A549 (cell line): ENCODE results near the gene HARBI1. TPM values are rescaled to one million over a fixed set of nuclear protein-coding genes. Genes with fewer than 3 reads are reported as not detected.

Experiments used
- ATAC-seq, 2 experiments: fragments of 200-7000 bp in 1 of 2; fragments of >200 bp in 1 of 2; cut with Nextera tagmentation in 1 of 2; cut with Tn5 transposase in 1 of 2; 3 replicates each; pipeline versions ENCODE4 v1.8.0 to v1.9.1; 2018 to 2020; ENCODE audit warnings: mild to moderate bottlenecking in 1 of 2, moderate library complexity in 1 of 2
- CTCF ChIA-PET: fragments of 300-600 bp; sonication (Branson Sonifier 250); formaldehyde crosslinking; extraction: SDS; loops from one replicate; lab custom pipeline; 2021; ENCODE audit warnings: antibody characterized with exemption, inconsistent platforms; lab: Yijun Ruan, JAX
- POLR2A ChIA-PET: fragments of 350-600 bp; formaldehyde crosslinking; extraction: SDS; loops from one replicate; lab custom pipeline; 2021; ENCODE audit warnings: antibody characterized with exemption, inconsistent platforms; lab: Yijun Ruan, JAX
- DNase-seq, 2 experiments: peaks; one replicate each; pipeline versions ENCODE4 v3.0.0 to v3.0.0-alpha.2; 2011 to 2016; ENCODE audit warnings: low read depth in 1 of 2, low spot score in 1 of 2
- FAIRE-seq: peaks from 2 replicates; lab custom pipeline; 2011; peaks lifted over from hg19 to GRCh38; lab: Jason Lieb, UNC
- H3K27ac ChIP-seq, 2 experiments: fragments of >200 bp; sonication (Bioruptor Twin); formaldehyde crosslinking; 3 replicates each; pipeline ENCODE4 v1.5.1; 2016 to 2017
- H3K4me1 ChIP-seq: fragments of >200 bp; sonication (Bioruptor Twin); formaldehyde crosslinking; 3 replicates; pipeline ENCODE4 v1.6.1; 2016
- H3K4me2 ChIP-seq: fragments of >200 bp; sonication (Bioruptor Twin); formaldehyde crosslinking; 3 replicates; pipeline ENCODE4 v1.6.1; 2016
- H3K4me3 ChIP-seq: fragments of >200 bp; sonication (Bioruptor Twin); formaldehyde crosslinking; 3 replicates; pipeline ENCODE4 v1.5.1; 2016
- H3K9me3 ChIP-seq: fragments of >200 bp; sonication (Bioruptor Twin); formaldehyde crosslinking; 3 replicates; pipeline ENCODE4 v1.6.1; 2016
- EHF ChIP-seq: fragments of 250-450 bp; sonication (Bioruptor Pico); IDR thresholded peaks from 2 replicates; pipeline ENCODE4 v1.5.0; 2020; ENCODE audit warnings: mild to moderate bottlenecking
- EHMT2 ChIP-seq: fragments of 200-600 bp; sonication (generic); IDR thresholded peaks from 2 replicates; pipeline ENCODE4 v1.6.1; 2016; ENCODE audit warnings: antibody characterized with exemption, low read depth, mild to moderate bottlenecking, moderate library complexity
- FOSB ChIP-seq: fragments of 250-450 bp; sonication (Bioruptor Pico); IDR thresholded peaks from 2 replicates; pipeline ENCODE4 v1.5.0; 2020; ENCODE audit warnings: mild to moderate bottlenecking, moderate library complexity
- FOSL2 ChIP-seq, 2 experiments: fragments of 450-650 bp in 1 of 2; fragments of >200 bp in 1 of 2; sonication (Bioruptor Twin) in 1 of 2; formaldehyde crosslinking; IDR thresholded peaks; 2 replicates each; pipeline versions ENCODE4 v1.5.0 to v1.6.1; 2016 to 2020; ENCODE audit warnings: mild to moderate bottlenecking in 1 of 2, moderate library complexity in 1 of 2
- FOXS1 ChIP-seq: fragments of 250-450 bp; sonication (Bioruptor Pico); IDR thresholded peaks from 2 replicates; pipeline ENCODE4 v1.5.0; 2020; ENCODE audit warnings: mild to moderate bottlenecking, moderate library complexity
- HOXA7 ChIP-seq: fragments of 250-450 bp; sonication (Bioruptor Pico); IDR thresholded peaks from 2 replicates; pipeline ENCODE4 v1.5.0; 2020; ENCODE audit warnings: mild to moderate bottlenecking, moderate library complexity
- HOXB13 ChIP-seq: fragments of 250-450 bp; sonication (Bioruptor Pico); IDR thresholded peaks from 2 replicates; pipeline ENCODE4 v1.5.0; 2020; ENCODE audit warnings: low read depth, mild to moderate bottlenecking, moderate library complexity
- HOXB5 ChIP-seq: fragments of 250-450 bp; sonication (Bioruptor Pico); IDR thresholded peaks from 2 replicates; pipeline ENCODE4 v1.5.0; 2020; ENCODE audit warnings: mild to moderate bottlenecking, moderate library complexity
- JUN ChIP-seq, 2 experiments: fragments of >200 bp; sonication (Bioruptor Twin); formaldehyde crosslinking; IDR thresholded peaks; 2 replicates in 1 of 2; 3 replicates in 1 of 2; pipeline ENCODE4 v1.6.1; 2016 to 2017
- JUNB ChIP-seq: fragments of >200 bp; sonication (Bioruptor Twin); formaldehyde crosslinking; IDR thresholded peaks from 2 replicates; pipeline ENCODE4 v1.6.1; 2016
- KDM1A ChIP-seq: fragments of 200-600 bp; sonication (generic); IDR thresholded peaks from 2 replicates; pipeline ENCODE4 v1.6.1; 2016; ENCODE audit warnings: low read depth, mild to moderate bottlenecking
- KDM5A ChIP-seq: fragments of 200-600 bp; sonication (generic); IDR thresholded peaks from 2 replicates; pipeline ENCODE4 v1.6.1; 2016; ENCODE audit warnings: antibody characterized with exemption, mild to moderate bottlenecking
- MAZ ChIP-seq: fragments of 150-350 bp; IDR thresholded peaks from 2 replicates; pipeline ENCODE4 v1.6.1; 2014; ENCODE audit warnings: antibody characterized with exemption, low read depth, low read length, borderline replicate concordance
- MYC ChIP-seq: IDR thresholded peaks from 2 replicates; pipeline ENCODE4 v1.6.1; 2012; ENCODE audit warnings: mild to moderate bottlenecking, inconsistent platforms, low read length, improper control_type of control experiment, borderline replicate concordance
- NFE2L2 ChIP-seq: fragments of 150-350 bp; conservative IDR thresholded peaks from 2 replicates; pipeline ENCODE4 v1.6.1; 2014; ENCODE audit warnings: low read length
- RARB ChIP-seq: fragments of 250-450 bp; sonication (Bioruptor Pico); IDR thresholded peaks from 2 replicates; pipeline ENCODE4 v1.8.0; 2021; ENCODE audit warnings: mild to moderate bottlenecking, moderate library complexity
- RCOR1 ChIP-seq: fragments of 150-350 bp; IDR thresholded peaks from 2 replicates; pipeline ENCODE4 v1.6.1; 2014; ENCODE audit warnings: antibody characterized with exemption, low read length, low read depth
- RFX5 ChIP-seq: fragments of 450-650 bp; IDR thresholded peaks from 2 replicates; pipeline ENCODE4 v1.7.1; 2014; ENCODE audit warnings: antibody characterized with exemption, mild to moderate bottlenecking, moderate library complexity
- ZC3H11A ChIP-seq: fragments of 450-650 bp; IDR thresholded peaks from 2 replicates; pipeline ENCODE4 v1.6.1; 2014; ENCODE audit warnings: antibody characterized with exemption, mild to moderate bottlenecking
- WGBS: methylation state at CpG from one replicate; pipeline ENCODE4 v1.1.6; 2017; ENCODE audit errors: missing lambda C conversion rate; 5-methylcytosine and 5-hydroxymethylcytosine counted together
- polyA plus RNA-seq, 4 experiments: library from polyadenylated mRNA; depleted of rRNA in 3 of 4; stranded (reverse); fragments of >200 nt; fragmentation: RNase III in 1 of 4; extraction: RNeasy Plus Mini Kit Qiagen cat#74134 plus additional on column Dnase treatment in 1 of 4; gene quantifications; 2 replicates in 3 of 4; 3 replicates in 1 of 4; pipeline ENCODE4 v1.2.3, GENCODE V29; 2011 to 2017
- TF ChIP-seq, protein P1 (sequence below): fragments of 250-450 bp; sonication (Bioruptor Pico); IDR thresholded peaks from 2 replicates; pipeline ENCODE4 v1.5.0; 2021; ENCODE audit warnings: mild to moderate bottlenecking, moderate library complexity, borderline replicate concordance
- TF ChIP-seq, protein P2 (sequence below): IDR thresholded peaks from 2 replicates; pipeline ENCODE4 v1.6.1; 2012
- TF ChIP-seq, protein P3 (sequence below): fragments of 450-650 bp; IDR thresholded peaks from 2 replicates; pipeline ENCODE4 v1.6.1; 2014; ENCODE audit warnings: antibody characterized with exemption

Gene HARBI1
- polyA plus RNA-seq, 2 of the 4 experiments (the other 2 are of a cell fraction), result 5.6 to 5.7 TPM

DNA sequence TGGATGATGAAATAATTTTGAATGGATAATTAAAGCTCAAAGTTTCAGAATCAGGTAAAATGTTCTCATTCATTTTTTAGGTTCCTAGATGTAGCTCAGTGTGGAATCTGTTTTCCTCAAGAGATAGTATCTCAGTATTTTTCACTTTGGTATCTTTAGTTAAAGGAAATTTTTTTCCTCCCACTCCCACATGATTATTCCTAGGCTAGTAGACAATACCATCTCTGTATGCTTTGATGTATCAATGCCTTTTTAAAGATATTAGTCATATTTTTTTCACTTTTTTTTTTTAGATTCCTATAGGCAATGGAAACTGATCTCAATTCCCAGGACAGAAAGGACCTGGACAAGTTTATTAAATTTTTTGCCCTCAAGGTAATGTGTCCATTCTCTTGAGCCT is 27.0 kb upstream of the HARBI1 start (continued):
- TF ChIP-seq EHF, result no peak
- TF ChIP-seq RARB (CRISPR knock-in tag), result no peak
- no peak for TF ChIP-seq FOXS1
- no peak for TF ChIP-seq KDM5A

DNA sequence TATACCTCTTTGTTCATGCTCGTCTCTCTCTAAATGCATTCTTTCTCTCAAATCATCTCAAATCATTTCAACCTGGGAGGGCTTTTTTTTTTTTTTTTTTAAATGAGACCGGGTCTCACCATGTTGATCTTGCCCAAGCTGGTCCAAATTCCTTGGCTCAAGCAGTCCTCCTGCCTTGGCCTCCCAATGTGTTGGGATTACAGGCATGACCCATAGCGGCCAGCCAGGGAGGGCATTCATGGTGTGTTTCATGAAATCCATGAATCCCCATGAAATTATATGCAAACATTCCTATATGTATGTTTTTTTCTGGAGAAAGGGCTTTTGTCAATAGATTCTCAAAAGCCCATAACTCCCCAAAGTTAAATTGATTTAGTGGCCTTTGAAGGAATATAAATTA is 26.5 kb upstream of the HARBI1 start:
- POLR2A ChIA-PET, result interaction anchor here (1.1 kb wide), 1 partner anchor 9 kb away, joined by 4 read pairs; no protein-coding TSS in a partner anchor

DNA sequence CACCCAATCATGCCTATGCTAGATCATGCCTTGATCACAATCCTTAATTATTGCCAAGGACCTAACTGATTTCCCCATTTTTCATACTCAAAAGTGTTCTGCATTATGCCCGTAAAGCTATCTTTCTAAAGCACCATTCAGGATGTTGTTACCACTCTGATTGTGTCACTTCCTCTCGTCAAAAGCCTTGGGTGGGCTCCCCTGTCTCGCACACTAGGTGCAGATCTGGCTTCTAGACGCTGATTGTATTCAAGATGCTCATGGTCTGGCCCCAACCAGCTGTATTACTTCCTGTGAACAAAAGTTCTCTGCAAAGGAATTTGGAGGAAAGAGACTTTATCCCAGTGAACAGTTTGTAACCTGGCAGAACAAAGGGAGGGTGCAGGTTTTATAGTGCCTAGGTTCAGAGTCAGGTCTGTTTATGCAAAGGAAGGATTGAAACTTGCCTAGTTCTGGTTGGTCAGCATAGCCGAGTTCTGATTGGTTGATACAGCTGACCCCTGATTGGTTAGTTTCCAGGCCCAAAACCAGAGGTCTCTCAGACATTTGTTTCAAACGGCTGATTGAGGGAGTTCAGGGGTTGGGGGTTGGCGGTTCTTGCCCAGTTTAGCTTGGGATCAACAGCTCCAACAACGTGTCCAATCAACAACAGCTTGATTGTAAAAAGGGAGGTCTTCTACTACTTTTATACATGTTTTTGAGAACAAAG is 25.8 kb upstream of the HARBI1 start:
- Histone ChIP-seq H3K4me1 (0 out of 3 replicates have a peak, but pooled peaks cover 4% of the 10 kb centered on the region), H3K4me2 (no peak overlapping the region), H3K9me3 (no peaks in the 10 kb centered on the region), H3K27ac (no peak overlapping the region), H3K4me3 (no peak overlapping the region)
- DNase-seq, result no peak
- ATAC-seq, result no peak
- 90% methylated on average over 8 of the region's 8 CpGs for WGBS
- ChIA-PET CTCF (interaction anchor here (0.6 to 1.2 kb wide), 9 partner anchors 10 to 1086 kb away, joined by 3 to 5 read pairs (median 3); partner anchors contain the start of genes AMBRA1, ATG13 and HARBI1), POLR2A (no interaction called here)
- TF ChIP-seq HOXA7 (CRISPR knock-in tag), result no peak
- no peak for TF ChIP-seq MYC
- TF ChIP-seq NFE2L2, result no peak
- TF ChIP-seq EHMT2, result no peak
- TF ChIP-seq JUN (IDR thresholded peaks at IDR 0.05), result no peak
- TF ChIP-seq MAZ, result no peak
- no peak for TF ChIP-seq HOXB5
- no peak for TF ChIP-seq RCOR1
- no peak for TF ChIP-seq FOSB
- TF ChIP-seq, protein P1, sequence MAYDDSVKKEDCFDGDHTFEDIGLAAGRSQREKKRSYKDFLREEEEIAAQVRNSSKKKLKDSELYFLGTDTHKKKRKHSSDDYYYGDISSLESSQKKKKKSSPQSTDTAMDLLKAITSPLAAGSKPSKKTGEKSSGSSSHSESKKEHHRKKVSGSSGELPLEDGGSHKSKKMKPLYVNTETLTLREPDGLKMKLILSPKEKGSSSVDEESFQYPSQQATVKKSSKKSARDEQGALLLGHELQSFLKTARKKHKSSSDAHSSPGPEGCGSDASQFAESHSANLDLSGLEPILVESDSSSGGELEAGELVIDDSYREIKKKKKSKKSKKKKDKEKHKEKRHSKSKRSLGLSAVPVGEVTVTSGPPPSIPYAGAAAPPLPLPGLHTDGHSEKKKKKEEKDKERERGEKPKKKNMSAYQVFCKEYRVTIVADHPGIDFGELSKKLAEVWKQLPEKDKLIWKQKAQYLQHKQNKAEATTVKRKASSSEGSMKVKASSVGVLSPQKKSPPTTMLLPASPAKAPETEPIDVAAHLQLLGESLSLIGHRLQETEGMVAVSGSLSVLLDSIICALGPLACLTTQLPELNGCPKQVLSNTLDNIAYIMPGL (CRISPR knock-in tag), result no peak
- no peak for TF ChIP-seq KDM1A
- no peak for TF ChIP-seq JUNB
- TF ChIP-seq FOSL2 (IDR thresholded peaks at IDR 0.05), result no peak
- TF ChIP-seq FOSL2 (CRISPR knock-in tag; IDR thresholded peaks at IDR 0.05), result no peak
- TF ChIP-seq KDM5A, result no peak
- no peak for FAIRE-seq

More for the DNA sequence above, 26.5 kb upstream of the HARBI1 start:
- Histone ChIP-seq H3K9me3 (no peaks in the 10 kb centered on the region), H3K27ac (no peak overlapping the region), H3K4me3 (no peak overlapping the region), H3K4me2 (no peak overlapping the region), H3K4me1 (0 out of 3 replicates have a peak, but pooled peaks cover 4% of the 10 kb centered on the region)
- no peak for TF ChIP-seq JUNB
- TF ChIP-seq, protein P2, sequence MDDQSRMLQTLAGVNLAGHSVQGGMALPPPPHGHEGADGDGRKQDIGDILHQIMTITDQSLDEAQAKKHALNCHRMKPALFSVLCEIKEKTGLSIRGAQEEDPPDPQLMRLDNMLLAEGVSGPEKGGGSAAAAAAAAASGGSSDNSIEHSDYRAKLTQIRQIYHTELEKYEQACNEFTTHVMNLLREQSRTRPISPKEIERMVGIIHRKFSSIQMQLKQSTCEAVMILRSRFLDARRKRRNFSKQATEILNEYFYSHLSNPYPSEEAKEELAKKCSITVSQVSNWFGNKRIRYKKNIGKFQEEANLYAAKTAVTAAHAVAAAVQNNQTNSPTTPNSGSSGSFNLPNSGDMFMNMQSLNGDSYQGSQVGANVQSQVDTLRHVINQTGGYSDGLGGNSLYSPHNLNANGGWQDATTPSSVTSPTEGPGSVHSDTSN, result no peak
- TF ChIP-seq ZC3H11A, result no peak
- no peak for TF ChIP-seq HOXB13 (CRISPR knock-in tag)
- no peak for TF ChIP-seq EHF
- no peak for TF ChIP-seq JUN (IDR thresholded peaks at IDR 0.05)
- TF ChIP-seq, protein P3, sequence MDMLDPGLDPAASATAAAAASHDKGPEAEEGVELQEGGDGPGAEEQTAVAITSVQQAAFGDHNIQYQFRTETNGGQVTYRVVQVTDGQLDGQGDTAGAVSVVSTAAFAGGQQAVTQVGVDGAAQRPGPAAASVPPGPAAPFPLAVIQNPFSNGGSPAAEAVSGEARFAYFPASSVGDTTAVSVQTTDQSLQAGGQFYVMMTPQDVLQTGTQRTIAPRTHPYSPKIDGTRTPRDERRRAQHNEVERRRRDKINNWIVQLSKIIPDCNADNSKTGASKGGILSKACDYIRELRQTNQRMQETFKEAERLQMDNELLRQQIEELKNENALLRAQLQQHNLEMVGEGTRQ, result no peak
- TF ChIP-seq RFX5, result no peak
- 87% methylated on average over 3 of the region's 3 CpGs for WGBS
- CTCF ChIA-PET, result interaction anchor here (0.8 to 1.2 kb wide), 2 partner anchors 11 to 50 kb away, joined by 3 read pairs; partner anchors contain the start of gene AMBRA1
- ATAC-seq (no peak), DNase-seq (no peak), FAIRE-seq (no peak)
